ENCODE measurements around the gene GRID1.

DNA sequence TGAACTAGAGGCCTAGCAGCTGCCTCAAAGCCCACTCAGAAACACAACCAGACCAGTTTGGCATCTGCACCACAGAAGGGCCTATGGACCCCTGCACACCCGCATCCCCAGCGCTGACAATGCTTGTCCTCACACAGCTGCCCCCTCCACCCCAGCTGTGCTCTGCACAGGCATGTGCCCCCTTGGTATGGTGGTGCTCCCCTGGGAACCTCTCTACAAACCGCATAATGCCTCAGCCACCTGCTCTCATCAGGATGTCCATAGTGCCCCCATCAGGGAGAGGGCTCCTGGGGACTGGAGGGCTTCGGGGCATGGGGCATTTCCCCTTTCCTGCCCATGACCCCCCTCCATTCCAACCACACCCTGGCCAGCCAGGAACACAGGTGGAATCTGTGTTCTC lies 347.5 kb downstream of the GRID1 start:
- no peak for TF ChIP-seq POLR2A (IDR thresholded peaks at IDR 0.05)
- TF ChIP-seq, protein P1, sequence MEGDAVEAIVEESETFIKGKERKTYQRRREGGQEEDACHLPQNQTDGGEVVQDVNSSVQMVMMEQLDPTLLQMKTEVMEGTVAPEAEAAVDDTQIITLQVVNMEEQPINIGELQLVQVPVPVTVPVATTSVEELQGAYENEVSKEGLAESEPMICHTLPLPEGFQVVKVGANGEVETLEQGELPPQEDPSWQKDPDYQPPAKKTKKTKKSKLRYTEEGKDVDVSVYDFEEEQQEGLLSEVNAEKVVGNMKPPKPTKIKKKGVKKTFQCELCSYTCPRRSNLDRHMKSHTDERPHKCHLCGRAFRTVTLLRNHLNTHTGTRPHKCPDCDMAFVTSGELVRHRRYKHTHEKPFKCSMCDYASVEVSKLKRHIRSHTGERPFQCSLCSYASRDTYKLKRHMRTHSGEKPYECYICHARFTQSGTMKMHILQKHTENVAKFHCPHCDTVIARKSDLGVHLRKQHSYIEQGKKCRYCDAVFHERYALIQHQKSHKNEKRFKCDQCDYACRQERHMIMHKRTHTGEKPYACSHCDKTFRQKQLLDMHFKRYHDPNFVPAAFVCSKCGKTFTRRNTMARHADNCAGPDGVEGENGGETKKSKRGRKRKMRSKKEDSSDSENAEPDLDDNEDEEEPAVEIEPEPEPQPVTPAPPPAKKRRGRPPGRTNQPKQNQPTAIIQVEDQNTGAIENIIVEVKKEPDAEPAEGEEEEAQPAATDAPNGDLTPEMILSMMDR (IDR thresholded peaks at IDR 0.05 in 8 of 11, conservative IDR thresholded peaks at IDR 0.05 in 3 of 11): no peak
